Measurements from ENCODE around the gene UBE2J2.

The UBE2J2 gene

GRCh38 chr1:1295154-1295923 lies 21.7 kb upstream of the UBE2J2 start:
- DNase-seq, result no peak

- DNase-seq, result no peak
Measured at GRCh38 chr1:1294250-1294890, 20.7 kb upstream of the UBE2J2 start.

- DNase-seq, result no peak
Measured at GRCh38 chr1:1293263-1294249, 19.9 kb upstream of the UBE2J2 start.

- no peak for DNase-seq
Measured at GRCh38 chr1:1292851-1293250, 19.2 kb upstream of the UBE2J2 start.

GRCh38 chr1:1292442-1292779 lies 18.8 kb upstream of the UBE2J2 start:
- no peak for DNase-seq

GRCh38 chr1:1291548-1292441 lies 18.1 kb upstream of the UBE2J2 start:
- DNase-seq, result peak; percentile 42

GRCh38 chr1:1291023-1291528 lies 17.4 kb upstream of the UBE2J2 start:
- DNase-seq, result no peak

- no peak for DNase-seq
Measured at GRCh38 chr1:1290238-1290731, 16.6 kb upstream of the UBE2J2 start.

GRCh38 chr1:1287288-1288110 lies 13.8 kb upstream of the UBE2J2 start:
- DNase-seq, result no peak

- DNase-seq, result no peak
Measured at GRCh38 chr1:1286313-1287261, 12.9 kb upstream of the UBE2J2 start.

GRCh38 chr1:1285611-1286311 lies 12.1 kb upstream of the UBE2J2 start:
- no peak for DNase-seq

GRCh38 chr1:1285102-1285571 lies 11.5 kb upstream of the UBE2J2 start:
- no peak for DNase-seq

- no peak for DNase-seq
Measured at GRCh38 chr1:1284221-1285101, 10.8 kb upstream of the UBE2J2 start.

- DNase-seq, result no peak
Measured at GRCh38 chr1:1283821-1284220, 10.2 kb upstream of the UBE2J2 start.

GRCh38 chr1:1282998-1283397 lies 9.3 kb upstream of the UBE2J2 start:
- no peak for DNase-seq

GRCh38 chr1:1281533-1282321 lies 8.1 kb upstream of the UBE2J2 start:
- peak; percentile 53 for DNase-seq

Data from NCI-H2029 (cell line).